Neuronal stem cell (in vitro differentiated cells): Measurements from ENCODE around the gene OR56B1.

Experiments used
- DNase-seq: peaks from one replicate; pipeline ENCODE4 v3.0.0-alpha.2; 2013; ENCODE audit warnings: low spot score
- H2AFZ ChIP-seq: one replicate; pipeline ENCODE4 v1.6.1; 2013; ENCODE audit warnings: mild to moderate bottlenecking, low read length, inconsistent platforms
- H2AK5ac ChIP-seq: 2 replicates; pipeline ENCODE4 v1.6.1; 2013; ENCODE audit warnings: low read depth, mild to moderate bottlenecking, inconsistent platforms, low read length, moderate library complexity, mixed read lengths
- H2BK120ac ChIP-seq: 2 replicates; pipeline ENCODE4 v1.6.1; 2013; ENCODE audit warnings: low read depth, mild to moderate bottlenecking, inconsistent platforms, low read length, moderate library complexity, mixed read lengths
- H2BK12ac ChIP-seq: one replicate; pipeline ENCODE4 v1.6.1; 2013; ENCODE audit warnings: low read length, inconsistent platforms
- H2BK15ac ChIP-seq: 2 replicates; pipeline ENCODE4 v1.6.1; 2013; ENCODE audit warnings: mild to moderate bottlenecking, low read length, inconsistent platforms, mixed read lengths
- H2BK5ac ChIP-seq: one replicate; pipeline ENCODE4 v1.6.1; 2013; ENCODE audit warnings: inconsistent platforms, mild to moderate bottlenecking, low read length, moderate library complexity
- H3K14ac ChIP-seq: one replicate; pipeline ENCODE4 v1.6.1; 2013; ENCODE audit warnings: low read length, inconsistent platforms
- H3K18ac ChIP-seq: 2 replicates; pipeline ENCODE4 v1.6.1; 2013; ENCODE audit warnings: low read length, inconsistent platforms
- H3K23ac ChIP-seq: 2 replicates; pipeline ENCODE4 v1.6.1; 2013; ENCODE audit warnings: low read depth, mild to moderate bottlenecking, mixed read lengths, low read length, inconsistent platforms; ENCODE audit not compliant: poor library complexity
- H3K27ac ChIP-seq: replicated peaks from 3 replicates; pipeline ENCODE4 v1.5.1; 2013; ENCODE audit warnings: low read length, inconsistent platforms
- H3K27me3 ChIP-seq, 3 experiments: 2 replicates each; pipeline ENCODE4 v1.6.1; 2013; ENCODE audit warnings: low read length in 3 of 3, mild to moderate bottlenecking in 2 of 3, inconsistent platforms in 1 of 3, low read depth in 1 of 3, mixed read lengths in 1 of 3, moderate library complexity in 1 of 3; ENCODE audit not compliant: control insufficient read depth in 3 of 3, insufficient read depth in 3 of 3
- H3K36me3 ChIP-seq, 2 donors: replicated peaks in 1 of 2; 2 replicates each; pipeline ENCODE4 v1.6.1; 2013; ENCODE audit warnings: low read length in 2 of 2; ENCODE audit not compliant: control insufficient read depth in 2 of 2, insufficient read depth in 2 of 2
- H3K4ac ChIP-seq: 2 replicates; pipeline ENCODE4 v1.6.1; 2013; ENCODE audit warnings: inconsistent platforms, mild to moderate bottlenecking, low read length, moderate library complexity
- H3K4me1 ChIP-seq, 2 donors: 1 replicate in 1 of 2; 2 replicates in 1 of 2; pipeline ENCODE4 v1.6.1; 2013; ENCODE audit warnings: low read length in 2 of 2, low read depth in 1 of 2; ENCODE audit not compliant: control insufficient read depth in 2 of 2, insufficient read depth in 1 of 2
- H3K4me2 ChIP-seq: one replicate; pipeline ENCODE4 v1.6.1; 2013; ENCODE audit warnings: mild to moderate bottlenecking, low read length, inconsistent platforms; ENCODE audit not compliant: insufficient read depth, poor library complexity, severe bottlenecking
- H3K4me3 ChIP-seq, 2 donors: 2 replicates each; pipeline ENCODE4 v1.5.1; 2013; ENCODE audit warnings: low read length in 2 of 2, mild to moderate bottlenecking in 2 of 2, inconsistent platforms in 1 of 2, moderate library complexity in 1 of 2
- H3K79me1 ChIP-seq: one replicate; pipeline ENCODE4 v1.6.1; 2013; ENCODE audit warnings: low read depth, mild to moderate bottlenecking, inconsistent platforms, low read length, moderate library complexity
- H3K9ac ChIP-seq: one replicate; pipeline ENCODE4 v1.6.1; 2013; ENCODE audit warnings: mild to moderate bottlenecking, low read depth, low read length, inconsistent platforms; ENCODE audit not compliant: poor library complexity
- H3K9me3 ChIP-seq, 2 donors: replicated peaks in 1 of 2; 2 replicates each; pipeline versions ENCODE3 to v1.6.1; 2013; ENCODE audit warnings: low read length in 2 of 2, mild to moderate bottlenecking in 2 of 2, inconsistent platforms in 1 of 2, low read depth in 1 of 2, mixed read lengths in 1 of 2, moderate library complexity in 1 of 2; ENCODE audit not compliant: control insufficient read depth in 2 of 2, insufficient read depth in 1 of 2
- H4K8ac ChIP-seq: one replicate; pipeline ENCODE4 v1.6.1; 2013; ENCODE audit warnings: low read depth, mild to moderate bottlenecking, inconsistent platforms, low read length, moderate library complexity
- H4K91ac ChIP-seq: one replicate; pipeline ENCODE4 v1.6.1; 2013; ENCODE audit warnings: low read length, low read depth, mild to moderate bottlenecking, inconsistent platforms; ENCODE audit not compliant: poor library complexity
- WGBS, 2 donors: extraction: QIAGEN DNeasy Blood & Tissue Kit; methylation state at CpG; one replicate each; pipeline ENCODE4 v1.1.7; 2013; ENCODE audit warnings: missing lambda C conversion rate in 2 of 2, mixed read lengths in 1 of 2; ENCODE audit not compliant: insufficient read length in 2 of 2, insufficient replicate concordance in 1 of 2; ENCODE audit errors: extremely low coverage in 2 of 2; 5-methylcytosine and 5-hydroxymethylcytosine counted together

OR56B1 gene

DNA sequence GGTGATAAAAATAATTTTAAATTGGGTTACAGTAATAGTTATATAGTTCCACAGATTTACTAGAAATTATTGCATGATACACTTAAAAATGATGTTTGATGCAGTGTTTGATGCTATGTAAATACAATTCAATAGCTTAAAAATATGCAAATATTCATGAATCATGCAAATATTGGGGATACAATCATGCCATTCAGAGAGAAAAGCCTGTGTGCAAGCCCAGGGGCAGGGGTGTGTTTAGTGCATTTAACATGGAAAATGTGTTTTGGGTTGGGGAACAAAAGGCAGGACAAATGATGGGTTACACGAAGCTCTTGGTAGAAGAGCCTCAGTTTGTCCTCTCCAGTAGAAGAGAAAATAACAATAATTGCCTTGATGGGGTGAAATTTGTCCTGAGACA, 40.7 kb upstream of the OR56B1 start:
- H3K79me1 ChIP-seq = no peaks in the 10 kb centered on the region
- H2BK15ac ChIP-seq = no peak overlapping the region
- H2BK5ac ChIP-seq = no peak overlapping the region
- H2BK12ac ChIP-seq = no peak overlapping the region
- no peak overlapping the region for H4K8ac ChIP-seq
- no peak overlapping the region for H2BK120ac ChIP-seq
- no CpG with 5 or more reads among the region's 1 CpG for WGBS, 2 donors
- no peak overlapping the region for H3K4ac ChIP-seq
- H3K23ac ChIP-seq = no peak overlapping the region
- H3K18ac ChIP-seq = no peak overlapping the region
- no peak overlapping the region for H3K4me2 ChIP-seq
- peaks cover 0 to 3% of the 10 kb centered on the region in 2 donors for H3K4me1 ChIP-seq
- H3K27ac ChIP-seq = no peak overlapping the region
- no peak overlapping the region for H3K9ac ChIP-seq
- no peaks in the 10 kb centered on the region for H3K27me3 ChIP-seq
- H3K14ac ChIP-seq = no peak overlapping the region
- H3K9me3 ChIP-seq = peaks cover 3 to 4% of the 10 kb centered on the region in 2 donors
- no peak overlapping the region for H2AK5ac ChIP-seq
- DNase-seq = no peak
- H2AFZ ChIP-seq = no peak overlapping the region
- H3K36me3 ChIP-seq = peaks cover 1 to 20% of the 10 kb centered on the region in 2 donors
- H3K4me3 ChIP-seq = no peak overlapping the region
- H4K91ac ChIP-seq = no peak overlapping the region

DNA sequence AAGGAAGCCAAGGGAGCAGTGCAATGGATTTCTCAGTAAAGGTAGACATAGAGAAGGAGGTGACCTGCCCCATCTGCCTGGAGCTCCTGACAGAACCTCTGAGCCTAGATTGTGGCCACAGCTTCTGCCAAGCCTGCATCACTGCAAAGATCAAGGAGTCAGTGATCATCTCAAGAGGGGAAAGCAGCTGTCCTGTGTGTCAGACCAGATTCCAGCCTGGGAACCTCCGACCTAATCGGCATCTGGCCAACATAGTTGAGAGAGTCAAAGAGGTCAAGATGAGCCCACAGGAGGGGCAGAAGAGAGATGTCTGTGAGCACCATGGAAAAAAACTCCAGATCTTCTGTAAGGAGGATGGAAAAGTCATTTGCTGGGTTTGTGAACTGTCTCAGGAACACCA, 40.0 kb upstream of the OR56B1 start:
- H3K9ac ChIP-seq = no peak overlapping the region
- no peaks in the 10 kb centered on the region for H3K4me1 ChIP-seq
- no peak overlapping the region for H2BK5ac ChIP-seq
- no peak overlapping the region for H3K18ac ChIP-seq
- H3K27ac ChIP-seq = no peak overlapping the region
- H4K8ac ChIP-seq = no peak overlapping the region
- peaks cover 0 to 3% of the 10 kb centered on the region in 2 donors for H3K9me3 ChIP-seq
- no peak overlapping the region for H2BK12ac ChIP-seq
- H4K91ac ChIP-seq = no peak overlapping the region
- H3K4ac ChIP-seq = no peak overlapping the region
- H2AK5ac ChIP-seq = no peak overlapping the region
- H2BK120ac ChIP-seq = no peak overlapping the region
- peak overlapping the region in 1 of 2 donors; percentile 36 for H3K4me3 ChIP-seq
- H3K36me3 ChIP-seq = peaks cover 1 to 20% of the 10 kb centered on the region in 2 donors
- no peak overlapping the region for H3K23ac ChIP-seq
- no peak overlapping the region for H3K14ac ChIP-seq
- H2AFZ ChIP-seq = no peak overlapping the region
- no peaks in the 10 kb centered on the region for H3K79me1 ChIP-seq
- no CpG with 5 or more reads among the region's 2 CpGs for WGBS, 2 donors
- H3K27me3 ChIP-seq = no peaks in the 10 kb centered on the region
- DNase-seq = no peak
- no peak overlapping the region for H2BK15ac ChIP-seq
- H3K4me2 ChIP-seq = no peak overlapping the region

DNA sequence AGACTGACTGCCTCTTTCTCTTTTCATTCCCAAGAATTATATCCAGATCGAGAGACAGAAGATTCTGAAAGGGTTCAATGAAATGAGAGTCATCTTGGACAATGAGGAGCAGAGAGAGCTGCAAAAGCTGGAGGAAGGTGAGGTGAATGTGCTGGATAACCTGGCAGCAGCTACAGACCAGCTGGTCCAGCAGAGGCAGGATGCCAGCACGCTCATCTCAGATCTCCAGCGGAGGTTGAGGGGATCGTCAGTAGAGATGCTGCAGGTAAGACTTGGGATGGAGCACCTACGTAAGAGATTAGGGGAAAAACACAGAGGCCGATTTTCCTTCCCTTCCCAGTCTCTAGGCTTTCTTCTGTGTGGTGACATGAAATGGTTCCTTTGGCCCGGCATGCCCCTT, 38.0 kb upstream of the OR56B1 start:
- DNase-seq = no peak
- Histone ChIP-seq H3K9ac (no peak overlapping the region), H3K14ac (no peak overlapping the region), H2BK120ac (no peak overlapping the region), H3K27ac (no peak overlapping the region), H3K4ac (no peak overlapping the region), H2AK5ac (no peak overlapping the region), H3K4me3 (no peak overlapping the region), H3K4me1 (no peaks in the 10 kb centered on the region), H3K18ac (no peak overlapping the region), H4K8ac (no peak overlapping the region), H3K79me1 (no peaks in the 10 kb centered on the region), H3K23ac (no peak overlapping the region), H3K36me3 (peaks cover 1 to 24% of the 10 kb centered on the region in 2 donors), H4K91ac (no peak overlapping the region), H2BK12ac (no peak overlapping the region), H2BK5ac (no peak overlapping the region), H3K9me3 (peaks cover 0 to 2% of the 10 kb centered on the region in 2 donors), H2AFZ (no peak overlapping the region), H3K27me3 (no peaks in the 10 kb centered on the region), H2BK15ac (no peak overlapping the region), H3K4me2 (no peak overlapping the region)
- WGBS, 2 donors = no CpG with 5 or more reads among the region's 7 CpGs

DNA sequence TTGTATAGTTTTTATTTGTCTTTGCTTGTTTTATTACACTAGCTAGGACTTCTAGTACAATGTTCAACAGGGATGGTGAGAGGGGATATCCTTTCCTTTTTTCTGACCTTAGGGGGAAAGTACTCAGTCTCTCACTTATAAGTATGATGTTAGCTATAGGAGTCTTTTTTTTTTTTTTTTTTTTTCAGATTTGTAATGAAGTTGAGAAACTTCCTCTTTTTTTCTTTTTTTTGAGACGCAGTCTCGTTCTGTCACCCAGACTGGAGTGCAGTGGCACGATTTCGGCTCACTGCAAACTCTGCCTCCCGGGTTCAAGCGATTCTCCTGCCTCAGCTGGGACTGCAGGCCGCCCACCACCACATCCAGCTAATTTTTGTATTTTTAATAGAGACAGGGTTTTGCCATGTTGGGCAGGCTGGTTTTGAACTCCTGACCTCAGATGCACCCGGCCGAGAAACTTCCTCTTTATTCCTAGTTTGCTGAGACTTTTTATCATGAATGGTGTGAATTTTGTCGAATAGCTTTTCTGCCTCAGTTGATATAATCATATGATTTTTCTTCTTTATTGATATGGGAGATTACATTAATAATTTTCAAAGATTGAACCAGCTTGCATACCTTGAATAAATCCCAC, 35.7 kb upstream of the OR56B1 start:
- Histone ChIP-seq H2AK5ac (no peak overlapping the region), H2BK12ac (no peak overlapping the region), H3K79me1 (no peaks in the 10 kb centered on the region), H3K27me3 (no peaks in the 10 kb centered on the region), H4K91ac (no peak overlapping the region), H2BK120ac (no peak overlapping the region), H3K9ac (no peak overlapping the region), H2AFZ (no peak overlapping the region), H3K27ac (no peak overlapping the region), H2BK5ac (no peak overlapping the region), H3K4ac (no peak overlapping the region), H3K18ac (no peak overlapping the region), H3K4me1 (no peaks in the 10 kb centered on the region), H4K8ac (no peak overlapping the region), H3K36me3 (peaks cover 1 to 24% of the 10 kb centered on the region in 2 donors), H2BK15ac (no peak overlapping the region), H3K4me3 (no peak overlapping the region), H3K9me3 (peaks cover 0 to 2% of the 10 kb centered on the region in 2 donors), H3K4me2 (no peak overlapping the region), H3K23ac (no peak overlapping the region), H3K14ac (no peak overlapping the region)
- DNase-seq = no peak
- no CpG with 5 or more reads among the region's 10 CpGs for WGBS, 2 donors
